HCT116 (cell line): ENCODE measurements around the gene MINDY4. TPM values are rescaled to one million over a fixed set of nuclear protein-coding genes. Genes with fewer than 3 reads are reported as not detected.

Source experiments
- ATAC-seq: fragments of 200-7000 bp; cut with Tn5 transposase; 2 replicates; pipeline ENCODE4 v1.9.1; 2020; ENCODE audit warnings: mild to moderate bottlenecking, moderate library complexity
- BruUV-seq: library from RNA; stranded (reverse); fragments of 400-500 nt; replicated peaks from 2 replicates; lab custom pipeline; 2021; lab: Mats Ljungman, UMichigan
- CTCF ChIA-PET: fragments of 300-600 bp; sonication (Branson Sonifier 250); formaldehyde crosslinking; loops from one replicate; lab custom pipeline; 2021; ENCODE audit warnings: antibody characterized with exemption; lab: Charles Lee
- POLR2A ChIA-PET: fragments of 300-600, 350-600 bp; sonication (Branson Sonifier 250); formaldehyde crosslinking; loops from one replicate; lab custom pipeline; 2021; ENCODE audit warnings: antibody characterized with exemption; lab: Charles Lee
- RAD21 ChIA-PET, 2 experiments: fragments of 300-600 bp; sonication (Branson Sonifier 250); formaldehyde crosslinking; loops; one replicate each; lab custom pipeline; 2023; ENCODE audit warnings: low total read pairs in 2 of 2; ENCODE audit not compliant: uncharacterized antibody in 2 of 2, unreplicated experiment in 2 of 2, low non-redundant PET in 1 of 2; lab: Charles Lee
- DNase-seq: peaks from one replicate; pipeline ENCODE4 v3.0.0-alpha.2; 2010; ENCODE audit warnings: low read depth, low spot score
- H2AFZ ChIP-seq: fragments of 200-600 bp; shearing (Covaris generic), sonication (generic); 2 replicates; pipeline ENCODE4 v1.6.1; 2017; ENCODE audit warnings: low read depth, mixed run types, mixed read lengths, antibody characterized with exemption, low read length; ENCODE audit not compliant: poor library complexity, severe bottlenecking
- H3K27ac ChIP-seq: 2 replicates; pipeline ENCODE4 v1.5.1; 2012; ENCODE audit warnings: low read depth, low read length
- H3K27me3 ChIP-seq: fragments of 200-600 bp; sonication (generic); 2 replicates; pipeline ENCODE4 v1.6.1; 2016; ENCODE audit warnings: mixed run types, low read length, mixed read lengths; ENCODE audit not compliant: insufficient read depth
- H3K36me3 ChIP-seq, 2 experiments: fragments of 200-500 bp in 1 of 2; fragments of 200-600 bp in 1 of 2; sonication (Bioruptor generic) in 1 of 2; sonication (generic) in 1 of 2; 2 replicates each; pipeline versions ENCODE4 v1.5.1 to v1.6.1; 2014 to 2016; ENCODE audit warnings: low read length in 2 of 2, inconsistent platforms in 1 of 2, mixed read lengths in 1 of 2, mixed run types in 1 of 2; ENCODE audit not compliant: insufficient read depth in 2 of 2, control insufficient read depth in 1 of 2
- H3K4me1 ChIP-seq, 2 experiments: fragments of 200-600 bp in 1 of 2; sonication (generic) in 1 of 2; 2 replicates each; pipeline versions ENCODE4 v1.5.1 to v1.6.1; 2012 to 2017; ENCODE audit warnings: low read length in 2 of 2, inconsistent platforms in 1 of 2, mild to moderate bottlenecking in 1 of 2, mixed read lengths in 1 of 2, mixed run types in 1 of 2, moderate library complexity in 1 of 2; ENCODE audit not compliant: insufficient read depth in 2 of 2, control insufficient read depth in 1 of 2
- H3K4me2 ChIP-seq: fragments of 200-600 bp; sonication (generic); 2 replicates; pipeline ENCODE4 v1.6.1; 2017; ENCODE audit warnings: mixed run types, low read length, mixed read lengths
- H3K4me3 ChIP-seq, 2 experiments: fragments of 200-600 bp in 1 of 2; sonication (generic) in 1 of 2; replicated peaks in 1 of 2; 2 replicates each; pipeline ENCODE4 v1.5.1; 2011 to 2016; ENCODE audit warnings: low read length in 2 of 2, control low read depth in 1 of 2, low read depth in 1 of 2, mild to moderate bottlenecking in 1 of 2, mixed read lengths in 1 of 2, mixed run types in 1 of 2
- H3K79me2 ChIP-seq: fragments of 200-600 bp; sonication (generic); 2 replicates; pipeline ENCODE4 v1.6.1; 2017; ENCODE audit warnings: mild to moderate bottlenecking, mixed run types, low read length, moderate library complexity, mixed read lengths; ENCODE audit not compliant: insufficient read depth
- H3K9ac ChIP-seq: fragments of 200-600 bp; sonication (generic); 2 replicates; pipeline ENCODE4 v1.6.1; 2016; ENCODE audit warnings: low read length, mixed read lengths
- H3K9me2 ChIP-seq: fragments of 200-600 bp; sonication (generic), shearing (Covaris generic); 2 replicates; pipeline ENCODE4 v1.6.1; 2017; ENCODE audit warnings: mixed run types, mild to moderate bottlenecking, moderate library complexity; ENCODE audit not compliant: insufficient read depth
- H3K9me3 ChIP-seq, 2 experiments: fragments of 200-500 bp in 1 of 2; fragments of 200-600 bp in 1 of 2; sonication (Bioruptor generic) in 1 of 2; sonication (generic) in 1 of 2; 2 replicates each; pipeline ENCODE4 v1.6.1; 2014 to 2017; ENCODE audit warnings: low read length in 2 of 2, mixed read lengths in 2 of 2, inconsistent platforms in 1 of 2, low read depth in 1 of 2, mild to moderate bottlenecking in 1 of 2, mixed run types in 1 of 2, moderate library complexity in 1 of 2; ENCODE audit not compliant: control insufficient read depth in 1 of 2, insufficient read depth in 1 of 2
- H4K20me1 ChIP-seq: fragments of 200-600 bp; sonication (generic), shearing (Covaris generic); 2 replicates; pipeline ENCODE4 v1.6.1; 2017; ENCODE audit warnings: mixed run types, mild to moderate bottlenecking, moderate library complexity; ENCODE audit not compliant: insufficient read depth
- CBX3 ChIP-seq: IDR thresholded peaks from 2 replicates; pipeline ENCODE4 v1.6.1; 2012; ENCODE audit warnings: low read depth
- EGR1 ChIP-seq: IDR thresholded peaks from 2 replicates; pipeline ENCODE4 v1.6.1; 2012; ENCODE audit warnings: low read depth
- ELF1 ChIP-seq: IDR thresholded peaks from 2 replicates; pipeline ENCODE4 v1.6.1; 2012; ENCODE audit warnings: low read depth, borderline replicate concordance
- EZH2 ChIP-seq: fragments of 200-600 bp; sonication (generic); IDR thresholded peaks from 2 replicates; pipeline ENCODE4 v1.6.1; 2017; ENCODE audit warnings: antibody characterized with exemption, mixed run types
- EZH2phosphoT487 ChIP-seq: fragments of 200-600 bp; IDR thresholded peaks from 2 replicates; pipeline ENCODE4 v1.6.1; 2018; ENCODE audit warnings: antibody characterized with exemption, borderline replicate concordance
- FOSL1 ChIP-seq: IDR thresholded peaks from 2 replicates; pipeline ENCODE4 v1.6.1; 2012; ENCODE audit warnings: low read depth
- JUND ChIP-seq: IDR thresholded peaks from 2 replicates; pipeline ENCODE4 v1.6.1; 2012
- POLR2AphosphoS5 ChIP-seq: IDR thresholded peaks from 2 replicates; pipeline ENCODE4 v1.6.1; 2011; ENCODE audit warnings: mild to moderate bottlenecking, low read depth, low read length, moderate library complexity
- RAD21 ChIP-seq: IDR thresholded peaks from 2 replicates; pipeline ENCODE4 v1.6.1; 2012; ENCODE audit warnings: low read depth, mild to moderate bottlenecking
- SIN3A ChIP-seq: IDR thresholded peaks from 2 replicates; pipeline ENCODE4 v1.6.1; 2012; ENCODE audit warnings: low read depth
- SP1 ChIP-seq: IDR thresholded peaks from 2 replicates; pipeline ENCODE4 v1.6.1; 2012; ENCODE audit warnings: low read depth
- SRF ChIP-seq: IDR thresholded peaks from 2 replicates; pipeline ENCODE4 v1.6.1; 2012; ENCODE audit warnings: low read depth
- TCF7L2 ChIP-seq: IDR thresholded peaks from 2 replicates; pipeline ENCODE4 v1.7.0; 2011; ENCODE audit warnings: borderline replicate concordance, inconsistent platforms; ENCODE audit not compliant: insufficient read depth, insufficient read length; ENCODE audit errors: extremely low read depth
- ZFX ChIP-seq: fragments of 450-650 bp; IDR thresholded peaks from 2 replicates; pipeline ENCODE4 v1.6.1; 2017
- ZNF274 ChIP-seq: fragments of 200-500 bp; sonication (Bioruptor generic); IDR thresholded peaks from 2 replicates; pipeline ENCODE4 v1.6.1; 2014; ENCODE audit warnings: mild to moderate bottlenecking, low read depth, low read length, inconsistent platforms
- intact Hi-C: fragments of 100-400 bp; cut with micrococcal nuclease; formaldehyde crosslinking; loops from 2 replicates; pipeline ENCODE4 v1.10.0; 2022
- total RNA-seq: library from RNA; stranded (reverse); gene quantifications from one replicate; pipeline ENCODE4 v1.2.1, GENCODE V29; 2021; ENCODE audit not compliant: unreplicated experiment
- TF ChIP-seq, protein P1 (sequence below), 3 experiments: fragments of 200-600 bp in 1 of 3; sonication (generic) in 1 of 3; IDR thresholded peaks in 2 of 3; conservative IDR thresholded peaks in 1 of 3; 2 replicates each; pipeline ENCODE4 v1.5.1; 2012 to 2017; ENCODE audit warnings: low read depth in 2 of 3, low read length in 2 of 3, antibody characterized with exemption in 1 of 3, borderline replicate concordance in 1 of 3, control low read depth in 1 of 3, mild to moderate bottlenecking in 1 of 3, mixed read lengths in 1 of 3, mixed run types in 1 of 3, moderate library complexity in 1 of 3; ENCODE audit not compliant: insufficient read depth in 1 of 3
- TF ChIP-seq, protein P2 (sequence below): IDR thresholded peaks from 2 replicates; pipeline ENCODE4 v1.6.1; 2012
- TF ChIP-seq, protein P3 (sequence below): IDR thresholded peaks from 2 replicates; pipeline ENCODE4 v1.6.1; 2011; ENCODE audit warnings: mild to moderate bottlenecking, low read length, moderate library complexity; ENCODE audit not compliant: insufficient replicate concordance; ENCODE audit errors: extremely low read depth

The MINDY4 gene
- total RNA-seq, 1 experiment from 2014 or later: 6.1 TPM

DNA sequence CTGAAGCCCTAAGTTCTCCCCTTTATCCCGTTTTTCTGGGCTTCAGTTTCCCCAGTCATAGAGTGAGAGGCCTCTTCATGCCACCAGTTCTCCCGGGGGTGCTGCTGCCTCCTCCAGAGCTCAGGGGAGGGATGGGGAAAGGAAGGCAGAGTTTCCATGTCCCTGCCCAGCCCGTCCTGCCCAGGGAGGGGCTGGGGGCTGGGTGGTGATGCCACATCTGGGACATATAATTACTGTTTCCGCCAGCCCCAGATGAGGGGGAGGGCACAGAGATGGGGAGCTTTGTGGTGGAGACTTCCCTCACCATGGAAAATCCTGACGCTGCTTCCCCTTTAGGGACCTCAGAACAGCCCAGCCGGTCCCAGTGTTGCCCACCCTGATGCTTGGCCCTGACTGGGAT, 144.5 kb downstream of the MINDY4 start:
- BruUV-seq: no TSS peak
- H3K9me2 ChIP-seq: no peaks in the 10 kb centered on the region
- intact Hi-C loops: no loop called here
- H3K79me2 ChIP-seq: no peaks in the 10 kb centered on the region
- H2AFZ ChIP-seq: no peak overlapping the region
- H3K4me2 ChIP-seq: no peak overlapping the region
- H3K9ac ChIP-seq: no peak overlapping the region
- POLR2A ChIA-PET: no interaction called here
- H3K27me3 ChIP-seq: no peaks in the 10 kb centered on the region
- no peak overlapping the region for H3K4me3 ChIP-seq
- no peaks in the 10 kb centered on the region for H3K9me3 ChIP-seq
- no peak overlapping the region for H3K27ac ChIP-seq
- RAD21 ChIA-PET: no interaction called here
- H3K36me3 ChIP-seq: no peaks in the 10 kb centered on the region
- CTCF ChIA-PET: interaction anchor here (1.1 kb wide), 1 partner anchor 23 kb away, joined by 3 read pairs; no protein-coding TSS in a partner anchor
- peaks cover 10 to 33% of the 10 kb centered on the region in 2 experiments for H3K4me1 ChIP-seq
- ATAC-seq (no peak), DNase-seq (no peak)
- H4K20me1 ChIP-seq: no peaks in the 10 kb centered on the region
- TF ChIP-seq, protein P1, sequence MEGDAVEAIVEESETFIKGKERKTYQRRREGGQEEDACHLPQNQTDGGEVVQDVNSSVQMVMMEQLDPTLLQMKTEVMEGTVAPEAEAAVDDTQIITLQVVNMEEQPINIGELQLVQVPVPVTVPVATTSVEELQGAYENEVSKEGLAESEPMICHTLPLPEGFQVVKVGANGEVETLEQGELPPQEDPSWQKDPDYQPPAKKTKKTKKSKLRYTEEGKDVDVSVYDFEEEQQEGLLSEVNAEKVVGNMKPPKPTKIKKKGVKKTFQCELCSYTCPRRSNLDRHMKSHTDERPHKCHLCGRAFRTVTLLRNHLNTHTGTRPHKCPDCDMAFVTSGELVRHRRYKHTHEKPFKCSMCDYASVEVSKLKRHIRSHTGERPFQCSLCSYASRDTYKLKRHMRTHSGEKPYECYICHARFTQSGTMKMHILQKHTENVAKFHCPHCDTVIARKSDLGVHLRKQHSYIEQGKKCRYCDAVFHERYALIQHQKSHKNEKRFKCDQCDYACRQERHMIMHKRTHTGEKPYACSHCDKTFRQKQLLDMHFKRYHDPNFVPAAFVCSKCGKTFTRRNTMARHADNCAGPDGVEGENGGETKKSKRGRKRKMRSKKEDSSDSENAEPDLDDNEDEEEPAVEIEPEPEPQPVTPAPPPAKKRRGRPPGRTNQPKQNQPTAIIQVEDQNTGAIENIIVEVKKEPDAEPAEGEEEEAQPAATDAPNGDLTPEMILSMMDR (IDR thresholded peaks at IDR 0.05 in 2 of 3, conservative IDR thresholded peaks at IDR 0.05 in 1 of 3; ENCODE audit: borderline replicate concordance in 1 of 3, insufficient read depth in 1 of 3, low read depth in 2 of 3, low read length in 2 of 3): no peak
- TF ChIP-seq CBX3 (no peak), FOSL1 (no peak), POLR2AphosphoS5 (no peak), EZH2phosphoT487 (no peak), SRF (no peak), RAD21 (no peak), ZNF274 (no peak), SP1 (no peak), SIN3A (no peak), ZFX (no peak), TCF7L2 (no peak), EZH2 (no peak), JUND (no peak), ELF1 (no peak), EGR1 (no peak)
- TF ChIP-seq, protein P2, sequence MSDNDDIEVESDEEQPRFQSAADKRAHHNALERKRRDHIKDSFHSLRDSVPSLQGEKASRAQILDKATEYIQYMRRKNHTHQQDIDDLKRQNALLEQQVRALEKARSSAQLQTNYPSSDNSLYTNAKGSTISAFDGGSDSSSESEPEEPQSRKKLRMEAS: no peak
- TF ChIP-seq, protein P3, sequence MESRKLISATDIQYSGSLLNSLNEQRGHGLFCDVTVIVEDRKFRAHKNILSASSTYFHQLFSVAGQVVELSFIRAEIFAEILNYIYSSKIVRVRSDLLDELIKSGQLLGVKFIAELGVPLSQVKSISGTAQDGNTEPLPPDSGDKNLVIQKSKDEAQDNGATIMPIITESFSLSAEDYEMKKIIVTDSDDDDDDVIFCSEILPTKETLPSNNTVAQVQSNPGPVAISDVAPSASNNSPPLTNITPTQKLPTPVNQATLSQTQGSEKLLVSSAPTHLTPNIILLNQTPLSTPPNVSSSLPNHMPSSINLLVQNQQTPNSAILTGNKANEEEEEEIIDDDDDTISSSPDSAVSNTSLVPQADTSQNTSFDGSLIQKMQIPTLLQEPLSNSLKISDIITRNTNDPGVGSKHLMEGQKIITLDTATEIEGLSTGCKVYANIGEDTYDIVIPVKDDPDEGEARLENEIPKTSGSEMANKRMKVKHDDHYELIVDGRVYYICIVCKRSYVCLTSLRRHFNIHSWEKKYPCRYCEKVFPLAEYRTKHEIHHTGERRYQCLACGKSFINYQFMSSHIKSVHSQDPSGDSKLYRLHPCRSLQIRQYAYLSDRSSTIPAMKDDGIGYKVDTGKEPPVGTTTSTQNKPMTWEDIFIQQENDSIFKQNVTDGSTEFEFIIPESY: no peak
